Uterus (tissue), 4 donors: ENCODE results near the gene PVR. TPM values are rescaled to one million over a fixed set of nuclear protein-coding genes. Genes with fewer than 3 reads are reported as not detected.

Experiments
- DNase-seq, 2 donors: peaks; one replicate each; pipeline ENCODE4 v3.0.0-alpha.2; 2019 to 2020
- H3K27ac ChIP-seq, 2 donors: fragments of 200-600 bp; sonication (generic); 1 replicate in 1 of 2; 2 replicates in 1 of 2; pipeline ENCODE4 v1.5.1; 2016 to 2018
- H3K27me3 ChIP-seq, 2 donors: fragments of 200-600 bp; sonication (generic); one replicate each; pipeline ENCODE4 v1.5.1; 2018 to 2019; ENCODE audit warnings: control low read depth in 1 of 2
- H3K36me3 ChIP-seq, 2 donors: fragments of 200-600 bp; sonication (generic); one replicate each; pipeline ENCODE4 v1.5.1; 2019; ENCODE audit warnings: control low read depth in 1 of 2
- H3K4me1 ChIP-seq, 2 donors: fragments of 200-600 bp; sonication (generic); one replicate each; pipeline ENCODE4 v1.5.1; 2018 to 2019; ENCODE audit warnings: control low read depth in 1 of 2
- H3K4me3 ChIP-seq, 2 donors: fragments of 200-600 bp; sonication (generic); 1 replicate in 1 of 2; 2 replicates in 1 of 2; pipeline ENCODE4 v1.5.1; 2018 to 2019; ENCODE audit warnings: mild to moderate bottlenecking in 1 of 2
- H3K9me3 ChIP-seq, 2 donors: fragments of 200-600 bp; sonication (generic); one replicate each; pipeline ENCODE4 v1.5.1; 2019; ENCODE audit warnings: control low read depth in 1 of 2
- CTCF ChIP-seq, 4 experiments: fragments of 200-600 bp in 2 of 4; fragments of 450-650 bp in 2 of 4; sonication (generic) in 2 of 4; IDR thresholded peaks; one replicate each; pipeline ENCODE4 v1.5.1; 2016 to 2019; ENCODE audit warnings: antibody characterized with exemption in 4 of 4, mild to moderate bottlenecking in 2 of 4, moderate library complexity in 1 of 4
- POLR2A ChIP-seq, 2 donors: fragments of 450-650 bp; IDR thresholded peaks; one replicate each; pipeline ENCODE4 v1.6.1; 2016; ENCODE audit warnings: antibody characterized with exemption in 2 of 2, mild to moderate bottlenecking in 1 of 2, moderate library complexity in 1 of 2
- intact Hi-C: fragments of 100-400 bp; cut with DNase I; formaldehyde crosslinking; loops from one replicate; pipeline ENCODE4 v1.15.1; 2023; ENCODE audit warnings: low total_unique reads
- total RNA-seq, 4 donors: library from RNA; depleted of rRNA in 3 of 4; stranded (reverse); fragments of >200 nt in 3 of 4; gene quantifications; one replicate each; pipeline versions ENCODE4 v1.1.0 to v1.2.4, GENCODE V29; 2014 to 2023
- donor health status: DM: yes; HTN: yes; CAD: no.

Gene PVR
- total RNA-seq, 4 donors from 2014 or later = 7.9 to 45.3 (median 28.0) TPM

GRCh38 chr19:44611812-44612295 lies 31.9 kb upstream of the PVR start:
- Histone ChIP-seq H3K27ac (no peak overlapping the region), H3K36me3 (no peaks in the 10 kb centered on the region), H3K9me3 (no peaks in the 10 kb centered on the region), H3K27me3 (no peaks in the 10 kb centered on the region), H3K4me3 (no peak overlapping the region), H3K4me1 (no peaks in the 10 kb centered on the region)
- TF ChIP-seq CTCF (IDR thresholded peaks at IDR 0.05) = no peak
- TF ChIP-seq POLR2A (IDR thresholded peaks at IDR 0.05) = no peak
- DNase-seq = no peak
- intact Hi-C loops = no loop called here

- TF ChIP-seq CTCF (IDR thresholded peaks at IDR 0.05) (no peak), POLR2A (IDR thresholded peaks at IDR 0.05) (no peak)
- H3K4me1 ChIP-seq = no peaks in the 10 kb centered on the region
- no peak for DNase-seq
- H3K27ac ChIP-seq = no peak within 1 kb of the TSS
- H3K9me3 ChIP-seq = no peaks in the 10 kb centered on the region
- H3K36me3 ChIP-seq = no peaks in the 10 kb centered on the region
- H3K27me3 ChIP-seq = no peaks in the 10 kb centered on the region
- no peak within 1 kb of the TSS for H3K4me3 ChIP-seq
- intact Hi-C loops = no loop called here
Measured at GRCh38 chr19:44613295-44614178, 30.2 kb upstream of the PVR start, which contains the start of gene IGSF23. Gene IGSF23 (plus strand): TSS chr19:44613563. CDS start chr19:44613646, 83 bp downstream.

- no peak overlapping the region for H3K4me3 ChIP-seq
- H3K27ac ChIP-seq = no peak overlapping the region
- TF ChIP-seq POLR2A (IDR thresholded peaks at IDR 0.05) = no peak
- TF ChIP-seq CTCF (IDR thresholded peaks at IDR 0.05) = no peak
- H3K27me3 ChIP-seq = no peaks in the 10 kb centered on the region
- no peak for DNase-seq
- intact Hi-C loops = no loop called here
- no peaks in the 10 kb centered on the region for H3K4me1 ChIP-seq
- H3K9me3 ChIP-seq = no peaks in the 10 kb centered on the region
- no peaks in the 10 kb centered on the region for H3K36me3 ChIP-seq
Measured at GRCh38 chr19:44614313-44614712, 29.4 kb upstream of the PVR start.

GRCh38 chr19:44615863-44616247 lies 27.9 kb upstream of the PVR start:
- TF ChIP-seq CTCF (IDR thresholded peaks at IDR 0.05) (no peak), POLR2A (IDR thresholded peaks at IDR 0.05) (no peak)
- Histone ChIP-seq H3K27me3 (no peaks in the 10 kb centered on the region), H3K4me1 (no peaks in the 10 kb centered on the region), H3K27ac (no peak overlapping the region), H3K9me3 (no peaks in the 10 kb centered on the region), H3K36me3 (no peaks in the 10 kb centered on the region), H3K4me3 (no peak overlapping the region)
- intact Hi-C loops = no loop called here
- no peak for DNase-seq

- H3K4me3 ChIP-seq = no peak overlapping the region
- intact Hi-C loops = no loop called here
- no peaks in the 10 kb centered on the region for H3K36me3 ChIP-seq
- TF ChIP-seq POLR2A (IDR thresholded peaks at IDR 0.05) = no peak
- no peak for TF ChIP-seq CTCF (IDR thresholded peaks at IDR 0.05)
- no peak overlapping the region for H3K27ac ChIP-seq
- no peaks in the 10 kb centered on the region for H3K27me3 ChIP-seq
- no peaks in the 10 kb centered on the region for H3K9me3 ChIP-seq
- H3K4me1 ChIP-seq = no peaks in the 10 kb centered on the region
- DNase-seq = no peak
Measured at GRCh38 chr19:44617110-44617880, 26.4 kb upstream of the PVR start.
